Caco-2 (cell line): ENCODE measurements around the gene INPP5D. TPM values are rescaled to one million over a fixed set of nuclear protein-coding genes. Genes with fewer than 3 reads are reported as not detected.
"Not testable (repeated sequence)": the region's sequence is repeated elsewhere in the genome, so short reads cannot be mapped to it uniquely, and the experiment has no call there.

Source experiments
- BruUV-seq: library from RNA; stranded (reverse); fragments of 400-500 nt; replicated peaks from 2 replicates; lab custom pipeline; 2021; lab: Mats Ljungman, UMichigan
- CTCF ChIA-PET: fragments of 300-600 bp; sonication (Branson Sonifier 250); formaldehyde crosslinking; loops from one replicate; lab custom pipeline; 2022; ENCODE audit warnings: antibody characterized with exemption; lab: Charles Lee
- POLR2A ChIA-PET: fragments of 300-600 bp; sonication (Branson Sonifier 250); formaldehyde crosslinking; loops from one replicate; lab custom pipeline; 2022; ENCODE audit warnings: antibody characterized with exemption; lab: Charles Lee
- DNase-seq, 2 experiments: peaks; one replicate each; pipeline versions ENCODE4 v3.0.0 to v3.0.0-alpha.2; 2020 to 2022
- H3K27me3 ChIP-seq: replicated peaks from 2 replicates; pipeline ENCODE4 v1.6.0; 2011; ENCODE audit warnings: low read length; ENCODE audit not compliant: control insufficient read depth, insufficient read depth
- H3K36me3 ChIP-seq: 2 replicates; pipeline ENCODE4 v1.5.1; 2011; ENCODE audit warnings: low read length; ENCODE audit not compliant: control insufficient read depth, insufficient read depth
- H3K4me1 ChIP-seq: fragments of 250-450 bp; sonication (Bioruptor Pico); 2 replicates; pipeline ENCODE4 v1.5.1; 2020; ENCODE audit warnings: mild to moderate bottlenecking
- H3K4me3 ChIP-seq: 2 replicates; pipeline ENCODE4 v1.5.1; 2011; ENCODE audit warnings: low read depth, mild to moderate bottlenecking, control low read depth, low read length
- H3K9me3 ChIP-seq: fragments of 250-450 bp; sonication (Bioruptor Pico); 2 replicates; pipeline ENCODE4 v1.5.1; 2020; ENCODE audit warnings: mild to moderate bottlenecking, moderate library complexity
- H3K27ac Mint-ChIP-seq: one replicate; pipeline ENCODE4 v1.8.0; 2022; ENCODE audit warnings: mixed read lengths; ENCODE audit not compliant: unreplicated experiment
- H3K27me3 Mint-ChIP-seq: one replicate; pipeline ENCODE4 v1.8.0; 2022; ENCODE audit warnings: mixed read lengths; ENCODE audit not compliant: insufficient read depth, unreplicated experiment
- H3K36me3 Mint-ChIP-seq: one replicate; pipeline ENCODE4 v1.8.0; 2022; ENCODE audit warnings: mild to moderate bottlenecking, mixed read lengths; ENCODE audit not compliant: insufficient read depth, unreplicated experiment
- H3K4me1 Mint-ChIP-seq: one replicate; pipeline ENCODE4 v1.8.0; 2022; ENCODE audit warnings: low read depth, mixed read lengths; ENCODE audit not compliant: unreplicated experiment
- H3K4me3 Mint-ChIP-seq: one replicate; pipeline ENCODE4 v1.8.0; 2022; ENCODE audit warnings: mild to moderate bottlenecking, moderate library complexity, mixed read lengths; ENCODE audit not compliant: unreplicated experiment
- H3K9me3 Mint-ChIP-seq: one replicate; pipeline ENCODE4 v1.8.0; 2022; ENCODE audit warnings: mixed read lengths; ENCODE audit not compliant: unreplicated experiment
- intact Hi-C: fragments of 100-400 bp; cut with micrococcal nuclease; formaldehyde crosslinking; loops from one replicate; pipeline ENCODE4 v1.10.0; 2022; ENCODE audit not compliant: unreplicated experiment
- total RNA-seq: library from RNA; stranded (reverse); gene quantifications from 2 replicates; pipeline ENCODE4 v1.2.3, GENCODE V29; 2022
- TF ChIP-seq, protein P1 (sequence below), 2 experiments: fragments of 200-600 bp in 1 of 2; IDR thresholded peaks; 1 replicate in 1 of 2; 2 replicates in 1 of 2; pipeline versions ENCODE4 v1.5.1 to v1.8.0; 2011 to 2022; ENCODE audit warnings: antibody characterized with exemption in 1 of 2, control low read depth in 1 of 2, inconsistent platforms in 1 of 2, low read depth in 1 of 2, low read length in 1 of 2, mild to moderate bottlenecking in 1 of 2, moderate library complexity in 1 of 2; ENCODE audit not compliant: insufficient read depth in 1 of 2, severe bottlenecking in 1 of 2, unreplicated experiment in 1 of 2

INPP5D gene
- total RNA-seq, 1 experiment from 2014 or later: not detected

- no peaks in the 10 kb centered on the region for H3K27me3 ChIP-seq
- H3K36me3 ChIP-seq: no peaks in the 10 kb centered on the region
- intact Hi-C loops: no loop called here
- no peaks in the 10 kb centered on the region for H3K9me3 ChIP-seq
- no peak overlapping the region for H3K4me3 ChIP-seq
- Mint-ChIP-seq H3K27me3 (no peaks in the 10 kb centered on the region), H3K4me1 (no peaks in the 10 kb centered on the region), H3K9me3 (no peaks in the 10 kb centered on the region), H3K4me3 (no peak overlapping the region), H3K36me3 (no peaks in the 10 kb centered on the region), H3K27ac (no peak overlapping the region)
- CTCF ChIA-PET: no interaction called here
- TF ChIP-seq, protein P1, sequence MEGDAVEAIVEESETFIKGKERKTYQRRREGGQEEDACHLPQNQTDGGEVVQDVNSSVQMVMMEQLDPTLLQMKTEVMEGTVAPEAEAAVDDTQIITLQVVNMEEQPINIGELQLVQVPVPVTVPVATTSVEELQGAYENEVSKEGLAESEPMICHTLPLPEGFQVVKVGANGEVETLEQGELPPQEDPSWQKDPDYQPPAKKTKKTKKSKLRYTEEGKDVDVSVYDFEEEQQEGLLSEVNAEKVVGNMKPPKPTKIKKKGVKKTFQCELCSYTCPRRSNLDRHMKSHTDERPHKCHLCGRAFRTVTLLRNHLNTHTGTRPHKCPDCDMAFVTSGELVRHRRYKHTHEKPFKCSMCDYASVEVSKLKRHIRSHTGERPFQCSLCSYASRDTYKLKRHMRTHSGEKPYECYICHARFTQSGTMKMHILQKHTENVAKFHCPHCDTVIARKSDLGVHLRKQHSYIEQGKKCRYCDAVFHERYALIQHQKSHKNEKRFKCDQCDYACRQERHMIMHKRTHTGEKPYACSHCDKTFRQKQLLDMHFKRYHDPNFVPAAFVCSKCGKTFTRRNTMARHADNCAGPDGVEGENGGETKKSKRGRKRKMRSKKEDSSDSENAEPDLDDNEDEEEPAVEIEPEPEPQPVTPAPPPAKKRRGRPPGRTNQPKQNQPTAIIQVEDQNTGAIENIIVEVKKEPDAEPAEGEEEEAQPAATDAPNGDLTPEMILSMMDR (IDR thresholded peaks at IDR 0.05; ENCODE audit: insufficient read depth in 1 of 2, low read depth in 1 of 2, low read length in 1 of 2, severe bottlenecking in 1 of 2, unreplicated experiment in 1 of 2): no peak
- no TSS peak for BruUV-seq
- POLR2A ChIA-PET: no interaction called here
- H3K4me1 ChIP-seq: no peaks in the 10 kb centered on the region
- no peak for DNase-seq
Measured at GRCh38 chr2:233198026-233198425, 137.9 kb downstream of the INPP5D start.

- no peaks in the 10 kb centered on the region for H3K36me3 Mint-ChIP-seq
- no peak overlapping the region for H3K4me3 Mint-ChIP-seq
- H3K36me3 ChIP-seq: no peaks in the 10 kb centered on the region
- no peaks in the 10 kb centered on the region for H3K4me1 Mint-ChIP-seq
- no peaks in the 10 kb centered on the region for H3K4me1 ChIP-seq
- intact Hi-C loops: no loop called here
- H3K27me3 Mint-ChIP-seq: no peaks in the 10 kb centered on the region
- no TSS peak for BruUV-seq
- no peaks in the 10 kb centered on the region for H3K9me3 Mint-ChIP-seq
- POLR2A ChIA-PET: no interaction called here
- CTCF ChIA-PET: no interaction called here
- H3K9me3 ChIP-seq: no peaks in the 10 kb centered on the region
- no peak overlapping the region for H3K4me3 ChIP-seq
- TF ChIP-seq, protein P1 (IDR thresholded peaks at IDR 0.05; ENCODE audit: insufficient read depth in 1 of 2, low read depth in 1 of 2, low read length in 1 of 2, severe bottlenecking in 1 of 2, unreplicated experiment in 1 of 2): no peak
- DNase-seq: no peak
- no peaks in the 10 kb centered on the region for H3K27me3 ChIP-seq
- no peak overlapping the region for H3K27ac Mint-ChIP-seq
Measured at GRCh38 chr2:233199870-233200269, 139.7 kb downstream of the INPP5D start.

GRCh38 chr2:233200790-233201189 is 140.6 kb downstream of the INPP5D start:
- H3K9me3 ChIP-seq, H3K36me3 Mint-ChIP-seq, H3K27ac Mint-ChIP-seq, H3K4me1 ChIP-seq, H3K4me1 Mint-ChIP-seq, DNase-seq, H3K4me3 Mint-ChIP-seq, H3K4me3 ChIP-seq, intact Hi-C loops, CTCF ChIA-PET, H3K27me3 Mint-ChIP-seq, POLR2A ChIA-PET, H3K27me3 ChIP-seq, H3K9me3 Mint-ChIP-seq, H3K36me3 ChIP-seq, BruUV-seq: not testable (repeated sequence)
